Esophagus muscularis mucosa (tissue), 3 donors: ENCODE measurements around the gene ADCY5.

ENCODE experiments used
- POLR2AphosphoS5 ChIP-seq, 2 donors: sonication (generic); formaldehyde crosslinking; IDR thresholded peaks; one replicate each; pipeline ENCODE4 v1.6.1; 2017; ENCODE audit warnings: antibody characterized with exemption in 2 of 2
- TF ChIP-seq, protein P1 (sequence below), 3 experiments: fragments of 200-600 bp in 2 of 3; fragments of 450-650 bp in 1 of 3; sonication (generic) in 2 of 3; IDR thresholded peaks; one replicate each; pipeline ENCODE4 v1.5.1; 2017 to 2019; ENCODE audit warnings: antibody characterized with exemption in 3 of 3, mild to moderate bottlenecking in 2 of 3, moderate library complexity in 1 of 3

DNA sequence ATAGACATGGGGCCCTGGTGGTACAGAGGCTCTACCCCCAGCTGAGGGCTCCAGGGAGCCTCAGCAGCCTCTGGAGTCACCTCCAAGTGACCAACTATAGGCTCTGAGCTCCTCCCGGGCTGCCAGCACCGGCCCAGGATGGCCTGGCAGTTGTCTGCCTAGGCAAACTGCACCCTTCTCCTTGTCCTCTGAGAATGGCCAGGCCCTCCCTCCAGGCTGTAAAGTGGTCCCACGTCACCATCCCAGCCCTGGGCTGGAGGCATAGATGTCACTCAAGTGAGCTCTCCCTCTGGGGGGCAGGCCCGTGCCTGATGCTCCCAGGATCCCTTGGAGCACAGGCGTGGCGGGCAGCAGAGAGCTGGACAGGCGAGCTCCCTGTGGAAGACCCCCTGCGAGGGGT is 127.1 kb downstream of the ADCY5 start:
- TF ChIP-seq, protein P1, sequence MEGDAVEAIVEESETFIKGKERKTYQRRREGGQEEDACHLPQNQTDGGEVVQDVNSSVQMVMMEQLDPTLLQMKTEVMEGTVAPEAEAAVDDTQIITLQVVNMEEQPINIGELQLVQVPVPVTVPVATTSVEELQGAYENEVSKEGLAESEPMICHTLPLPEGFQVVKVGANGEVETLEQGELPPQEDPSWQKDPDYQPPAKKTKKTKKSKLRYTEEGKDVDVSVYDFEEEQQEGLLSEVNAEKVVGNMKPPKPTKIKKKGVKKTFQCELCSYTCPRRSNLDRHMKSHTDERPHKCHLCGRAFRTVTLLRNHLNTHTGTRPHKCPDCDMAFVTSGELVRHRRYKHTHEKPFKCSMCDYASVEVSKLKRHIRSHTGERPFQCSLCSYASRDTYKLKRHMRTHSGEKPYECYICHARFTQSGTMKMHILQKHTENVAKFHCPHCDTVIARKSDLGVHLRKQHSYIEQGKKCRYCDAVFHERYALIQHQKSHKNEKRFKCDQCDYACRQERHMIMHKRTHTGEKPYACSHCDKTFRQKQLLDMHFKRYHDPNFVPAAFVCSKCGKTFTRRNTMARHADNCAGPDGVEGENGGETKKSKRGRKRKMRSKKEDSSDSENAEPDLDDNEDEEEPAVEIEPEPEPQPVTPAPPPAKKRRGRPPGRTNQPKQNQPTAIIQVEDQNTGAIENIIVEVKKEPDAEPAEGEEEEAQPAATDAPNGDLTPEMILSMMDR (IDR thresholded peaks at IDR 0.05): no peak
- TF ChIP-seq POLR2AphosphoS5 (IDR thresholded peaks at IDR 0.05): no peak
